Neutrophil (primary cell): ENCODE data around the gene PRPF6.

Experiments used
- H3K27ac ChIP-seq: fragments of 200-600 bp; sonication (generic); 2 replicates; pipeline ENCODE4 v1.5.1; 2016; ENCODE audit warnings: mild to moderate bottlenecking, moderate library complexity
- H3K27me3 ChIP-seq: fragments of 200-600 bp; sonication (generic); 2 replicates; pipeline ENCODE4 v1.6.0; 2016; ENCODE audit warnings: mild to moderate bottlenecking
- H3K36me3 ChIP-seq: fragments of 200-600 bp; sonication (generic); 2 replicates; pipeline ENCODE4 v1.5.1; 2017
- H3K4me1 ChIP-seq, 2 experiments: fragments of 200-600 bp in 1 of 2; sonication (generic) in 1 of 2; 1 replicate in 1 of 2; 2 replicates in 1 of 2; pipeline versions ENCODE4 v1.5.1 to v1.6.1; 2013 to 2016; ENCODE audit warnings: low read depth in 1 of 2, low read length in 1 of 2, mild to moderate bottlenecking in 1 of 2, moderate library complexity in 1 of 2; ENCODE audit not compliant: control insufficient read depth in 1 of 2, insufficient read depth in 1 of 2
- H3K4me3 ChIP-seq, 2 experiments: fragments of 200-600 bp in 1 of 2; sonication (generic) in 1 of 2; 1 replicate in 1 of 2; 2 replicates in 1 of 2; pipeline ENCODE4 v1.5.1; 2013 to 2016; ENCODE audit warnings: low read depth in 1 of 2, low read length in 1 of 2, mild to moderate bottlenecking in 1 of 2, moderate library complexity in 1 of 2
- H3K9me3 ChIP-seq: fragments of 200-600 bp; sonication (generic); 2 replicates; pipeline ENCODE4 v1.5.1; 2016
- TF ChIP-seq, protein P1 (sequence below): fragments of 200-600 bp; sonication (generic); IDR thresholded peaks from 2 replicates; pipeline ENCODE4 v1.5.1; 2016; ENCODE audit warnings: antibody characterized with exemption

Gene PRPF6

DNA sequence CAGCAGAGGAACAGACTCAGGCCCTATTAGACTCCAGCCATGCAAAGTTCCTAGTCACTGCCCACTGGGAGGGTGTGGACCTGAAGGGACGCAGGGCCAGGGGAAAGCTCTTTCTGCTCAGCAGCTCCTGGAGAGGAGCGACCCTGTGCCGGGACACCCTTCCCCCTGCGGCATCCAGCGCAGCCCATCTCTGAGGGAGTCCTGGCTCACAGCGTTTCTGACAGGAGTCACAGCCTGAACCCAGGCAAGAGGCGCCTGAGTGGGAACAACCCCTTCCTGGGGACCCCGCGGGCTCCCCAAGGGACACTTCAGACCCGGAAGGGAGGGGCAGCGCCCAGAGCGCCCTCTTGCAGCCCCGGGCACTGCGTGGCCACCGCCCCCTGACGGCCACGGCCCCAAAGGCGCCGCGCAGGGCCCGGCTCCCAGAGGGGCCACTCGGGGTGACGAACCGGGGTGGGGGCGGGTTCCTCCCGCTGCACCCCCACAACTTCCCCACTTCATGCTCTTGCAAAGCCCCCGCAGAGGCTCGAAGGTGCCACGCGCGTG is 25.6 kb upstream of the PRPF6 start:
- Histone ChIP-seq H3K4me3 (peak overlapping the region; percentile 82 to 83), H3K36me3 (peaks cover 4% of the 10 kb centered on the region), H3K27ac (peak overlapping the region; percentile 50), H3K27me3 (peaks cover 7% of the 10 kb centered on the region), H3K9me3 (no peaks in the 10 kb centered on the region), H3K4me1 (peaks cover 36 to 41% of the 10 kb centered on the region in 2 experiments)
- TF ChIP-seq, protein P1, sequence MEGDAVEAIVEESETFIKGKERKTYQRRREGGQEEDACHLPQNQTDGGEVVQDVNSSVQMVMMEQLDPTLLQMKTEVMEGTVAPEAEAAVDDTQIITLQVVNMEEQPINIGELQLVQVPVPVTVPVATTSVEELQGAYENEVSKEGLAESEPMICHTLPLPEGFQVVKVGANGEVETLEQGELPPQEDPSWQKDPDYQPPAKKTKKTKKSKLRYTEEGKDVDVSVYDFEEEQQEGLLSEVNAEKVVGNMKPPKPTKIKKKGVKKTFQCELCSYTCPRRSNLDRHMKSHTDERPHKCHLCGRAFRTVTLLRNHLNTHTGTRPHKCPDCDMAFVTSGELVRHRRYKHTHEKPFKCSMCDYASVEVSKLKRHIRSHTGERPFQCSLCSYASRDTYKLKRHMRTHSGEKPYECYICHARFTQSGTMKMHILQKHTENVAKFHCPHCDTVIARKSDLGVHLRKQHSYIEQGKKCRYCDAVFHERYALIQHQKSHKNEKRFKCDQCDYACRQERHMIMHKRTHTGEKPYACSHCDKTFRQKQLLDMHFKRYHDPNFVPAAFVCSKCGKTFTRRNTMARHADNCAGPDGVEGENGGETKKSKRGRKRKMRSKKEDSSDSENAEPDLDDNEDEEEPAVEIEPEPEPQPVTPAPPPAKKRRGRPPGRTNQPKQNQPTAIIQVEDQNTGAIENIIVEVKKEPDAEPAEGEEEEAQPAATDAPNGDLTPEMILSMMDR: no peak

DNA sequence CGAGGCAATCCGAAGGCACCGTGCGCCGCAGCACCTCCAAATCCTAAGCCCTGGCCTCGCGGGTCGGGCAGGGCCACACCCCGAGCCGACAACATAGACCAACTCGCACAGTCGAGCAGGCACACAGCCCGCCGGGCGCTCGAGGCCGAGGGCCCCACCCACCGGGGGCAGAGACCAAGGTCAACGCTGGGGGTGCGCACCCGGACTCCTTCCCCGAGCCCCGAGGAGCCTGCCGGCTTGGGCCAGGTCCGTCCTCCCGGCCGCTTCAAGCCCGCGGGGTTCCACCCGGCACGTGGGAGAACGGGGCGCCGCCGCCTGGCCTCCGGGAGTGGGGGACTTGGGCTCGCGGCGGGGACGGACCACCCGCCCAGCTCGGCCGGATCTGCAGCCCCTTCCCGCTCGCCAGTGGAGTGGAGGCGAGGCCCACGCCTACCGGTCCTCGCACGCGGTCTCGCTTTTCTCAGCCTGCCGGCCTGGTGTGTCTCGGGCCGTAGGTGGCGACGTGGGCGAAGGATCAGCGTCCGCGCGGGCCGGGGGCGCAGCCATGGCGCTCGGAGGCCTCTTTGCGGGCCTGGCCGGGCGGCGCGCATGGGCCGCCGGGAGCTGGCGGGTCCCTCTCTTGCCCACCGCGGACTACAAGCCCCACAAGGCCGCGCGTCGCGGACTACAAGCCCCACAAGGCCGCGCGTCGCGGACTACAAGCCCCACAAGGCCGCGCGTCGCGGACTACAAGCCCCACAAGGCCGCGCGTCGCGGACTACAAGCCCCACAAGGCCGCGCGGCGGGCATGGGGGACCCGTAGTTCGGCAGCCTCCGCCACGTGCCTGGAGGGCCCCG is 24.9 kb upstream of the PRPF6 start, which contains the start of gene UCKL1:
UCKL1 (minus strand) TSS at position 590 of the 837 bp plus-strand sequence; CDS start at position 546, 44 bp downstream.
- TF ChIP-seq, protein P1: peak; percentile 8
- Histone ChIP-seq H3K36me3 (no peaks in the 10 kb centered on the region), H3K9me3 (no peaks in the 10 kb centered on the region), H3K4me1 (peaks cover 36 to 41% of the 10 kb centered on the region in 2 experiments), H3K27ac (peak within 1 kb of the TSS; percentile 50), H3K4me3 (peak within 1 kb of the TSS; percentile 82 to 83), H3K27me3 (peaks cover 7% of the 10 kb centered on the region)

DNA sequence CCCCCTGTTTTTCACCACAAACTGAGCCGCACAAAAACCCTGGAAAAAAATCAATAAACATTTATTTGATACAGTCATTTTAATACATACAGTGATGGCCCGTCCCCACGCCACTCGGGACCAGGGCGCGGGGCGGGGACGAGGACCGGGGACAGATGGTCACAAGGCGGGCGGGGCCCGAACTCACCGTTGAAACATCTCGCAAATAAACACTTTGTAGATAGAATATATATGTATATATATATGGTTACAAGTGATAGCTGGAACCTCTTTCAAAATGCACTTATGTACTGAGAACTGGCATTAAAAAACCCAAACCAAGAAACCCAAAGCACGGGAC is 24.3 kb upstream of the PRPF6 start:
- H3K36me3 ChIP-seq: no peaks in the 10 kb centered on the region
- H3K27ac ChIP-seq: peak overlapping the region; percentile 50
- H3K4me1 ChIP-seq: peaks cover 36 to 41% of the 10 kb centered on the region in 2 experiments
- peaks cover 7% of the 10 kb centered on the region for H3K27me3 ChIP-seq
- peak overlapping the region; percentile 82 to 83 for H3K4me3 ChIP-seq
- TF ChIP-seq, protein P1: no peak
- H3K9me3 ChIP-seq: no peaks in the 10 kb centered on the region

DNA sequence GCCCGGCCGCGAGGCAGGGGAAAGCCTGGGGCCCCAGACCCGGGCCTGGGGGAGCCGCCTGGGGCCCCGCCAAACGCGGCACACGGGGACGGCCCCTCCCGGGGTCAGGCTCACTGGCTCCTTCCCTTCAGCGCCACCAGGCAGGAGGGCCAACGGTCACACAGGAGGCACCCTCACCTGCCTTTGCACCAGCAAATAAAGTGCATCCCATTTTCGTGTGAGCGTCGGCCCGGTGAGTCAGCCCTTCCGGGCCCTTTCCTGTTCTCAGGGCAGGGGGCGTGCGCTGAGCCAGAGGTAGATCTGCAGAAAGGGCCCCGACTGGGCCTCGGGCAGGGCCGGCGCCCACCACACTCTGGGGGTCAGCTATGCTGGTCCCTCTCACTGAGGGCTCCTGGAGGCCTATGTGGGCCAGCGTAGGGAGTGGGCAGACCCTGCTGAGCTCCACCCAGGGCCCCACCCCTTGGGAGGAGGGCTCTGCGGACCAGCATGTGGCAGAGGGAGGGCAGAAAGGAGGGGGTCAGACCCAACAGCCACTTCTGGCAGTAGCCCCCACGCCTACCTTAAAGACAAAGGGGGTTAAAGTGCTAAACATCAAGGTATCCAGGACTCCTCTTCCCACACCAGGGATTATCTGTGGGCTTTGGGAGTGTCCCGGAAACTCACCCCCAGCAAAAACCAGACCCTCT is 23.8 kb upstream of the PRPF6 start:
- TF ChIP-seq, protein P1: no peak
- Histone ChIP-seq H3K4me3 (peak overlapping the region; percentile 82 to 83), H3K36me3 (peaks cover under 1% of the 10 kb centered on the region), H3K27me3 (peaks cover 7% of the 10 kb centered on the region), H3K4me1 (peaks cover 36 to 41% of the 10 kb centered on the region in 2 experiments), H3K9me3 (no peaks in the 10 kb centered on the region), H3K27ac (peak overlapping the region; percentile 23)

DNA sequence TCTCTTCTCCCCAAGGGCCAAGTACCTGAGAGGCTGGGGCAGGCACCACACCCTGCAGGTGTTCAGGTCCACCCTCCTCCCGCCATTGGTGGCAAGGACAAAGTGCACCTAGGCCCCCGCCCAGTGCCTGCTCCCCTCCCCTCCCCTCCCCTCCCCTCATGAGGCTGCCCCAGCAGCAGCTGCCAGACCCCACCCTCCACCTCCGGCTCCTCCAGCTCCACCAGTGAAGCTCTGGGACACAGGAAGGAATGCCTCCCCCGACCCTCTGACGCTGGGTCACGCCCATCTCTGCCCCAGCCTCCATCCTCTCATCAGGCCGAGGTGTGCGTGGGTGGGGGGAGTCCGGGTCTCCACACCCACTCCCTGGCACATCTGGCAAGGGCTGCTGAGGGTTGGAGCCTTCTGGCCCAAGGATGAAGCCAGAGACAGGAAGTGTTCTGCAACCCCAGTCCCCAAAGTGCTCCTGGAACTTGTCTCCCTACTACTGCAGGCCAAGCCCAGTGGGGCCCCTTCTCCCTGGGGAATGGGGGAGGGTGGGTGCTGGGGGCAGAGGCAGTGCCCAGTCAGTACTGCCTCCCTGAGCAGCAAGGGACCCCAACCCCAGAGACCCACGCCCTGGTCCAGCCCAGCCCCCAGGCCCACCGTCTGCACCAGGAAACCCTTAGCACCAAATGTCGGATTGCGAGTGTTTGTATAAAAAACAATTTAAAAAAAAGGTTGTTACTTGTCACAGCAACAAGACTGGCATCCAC is 23.1 kb upstream of the PRPF6 start:
- Histone ChIP-seq H3K4me3 (no peak overlapping the region), H3K27me3 (peaks cover 7% of the 10 kb centered on the region), H3K27ac (no peak overlapping the region), H3K36me3 (peaks cover 6% of the 10 kb centered on the region), H3K4me1 (peaks cover 36 to 41% of the 10 kb centered on the region in 2 experiments), H3K9me3 (no peaks in the 10 kb centered on the region)
- TF ChIP-seq, protein P1: no peak
